ENCODE measurements around the gene TP53RK. TPM values are rescaled to one million over a fixed set of nuclear protein-coding genes. Genes with fewer than 3 reads are reported as not detected.
"Not testable (repeated sequence)": the region's sequence is repeated elsewhere in the genome, so short reads cannot be mapped to it uniquely, and the experiment has no call there.

TP53RK gene
- total RNA-seq, 4 donors from 2014 or later = 20.2 to 49.6 (median 36.1) TPM

DNA sequence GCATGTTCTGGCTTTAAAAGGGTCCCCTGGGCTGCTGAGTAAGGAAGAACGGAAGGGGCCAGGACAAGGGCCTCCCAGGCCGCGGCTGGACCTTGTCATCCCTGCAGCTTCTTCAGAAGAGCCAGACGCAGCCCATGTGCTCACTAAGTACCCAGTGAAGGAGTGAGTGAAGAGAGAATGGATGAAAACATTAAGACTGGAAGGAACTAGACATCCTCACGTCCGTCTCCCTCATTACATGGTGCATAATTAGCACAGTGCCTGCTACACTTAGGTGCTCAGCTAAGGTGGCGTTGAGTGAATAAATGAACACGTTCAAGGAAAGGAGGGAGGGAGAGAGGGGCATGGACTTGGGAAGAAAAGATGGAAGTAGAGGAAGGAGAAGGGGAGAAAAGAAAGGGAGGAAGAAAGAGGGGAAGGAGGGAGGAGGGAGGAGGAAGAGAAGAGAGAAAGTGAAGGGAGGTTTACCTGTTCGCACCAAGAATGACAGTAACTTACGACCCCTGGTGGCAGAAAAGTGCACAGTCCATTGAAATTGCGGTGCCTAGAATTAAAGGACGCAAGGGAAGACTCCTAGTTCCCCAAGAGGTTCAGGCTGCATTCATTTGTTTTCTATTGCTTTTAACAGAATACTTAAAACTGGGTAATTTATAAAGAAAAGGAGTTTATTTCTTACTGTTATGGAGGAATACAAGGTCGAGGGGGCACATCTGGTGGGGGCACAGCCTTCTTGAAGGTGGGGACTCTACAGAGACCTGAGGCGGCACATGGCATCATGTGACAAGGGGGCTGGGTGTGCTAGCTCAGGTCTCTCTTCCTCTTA lies 8.0 kb downstream of the TP53RK start:
- WGBS, 2 donors = 50 to 51% methylated on average over 14 of the region's 14 CpGs
- Histone ChIP-seq H3K4me3 (replicated peaks in 1 of 3) (no peak overlapping the region), H3K9me3 (no peaks in the 10 kb centered on the region), H3K4me1 (peaks cover 6 to 12% of the 10 kb centered on the region in 2 donors), H3K36me3 (peaks cover 0 to 7% of the 10 kb centered on the region in 2 donors), H3K27ac (no peak overlapping the region), H3K27me3 (no peaks in the 10 kb centered on the region)
- TF ChIP-seq, protein P1, sequence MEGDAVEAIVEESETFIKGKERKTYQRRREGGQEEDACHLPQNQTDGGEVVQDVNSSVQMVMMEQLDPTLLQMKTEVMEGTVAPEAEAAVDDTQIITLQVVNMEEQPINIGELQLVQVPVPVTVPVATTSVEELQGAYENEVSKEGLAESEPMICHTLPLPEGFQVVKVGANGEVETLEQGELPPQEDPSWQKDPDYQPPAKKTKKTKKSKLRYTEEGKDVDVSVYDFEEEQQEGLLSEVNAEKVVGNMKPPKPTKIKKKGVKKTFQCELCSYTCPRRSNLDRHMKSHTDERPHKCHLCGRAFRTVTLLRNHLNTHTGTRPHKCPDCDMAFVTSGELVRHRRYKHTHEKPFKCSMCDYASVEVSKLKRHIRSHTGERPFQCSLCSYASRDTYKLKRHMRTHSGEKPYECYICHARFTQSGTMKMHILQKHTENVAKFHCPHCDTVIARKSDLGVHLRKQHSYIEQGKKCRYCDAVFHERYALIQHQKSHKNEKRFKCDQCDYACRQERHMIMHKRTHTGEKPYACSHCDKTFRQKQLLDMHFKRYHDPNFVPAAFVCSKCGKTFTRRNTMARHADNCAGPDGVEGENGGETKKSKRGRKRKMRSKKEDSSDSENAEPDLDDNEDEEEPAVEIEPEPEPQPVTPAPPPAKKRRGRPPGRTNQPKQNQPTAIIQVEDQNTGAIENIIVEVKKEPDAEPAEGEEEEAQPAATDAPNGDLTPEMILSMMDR (IDR thresholded peaks at IDR 0.05) = peak; percentile 53 to 96 (median 75)
- TF ChIP-seq POLR2A (IDR thresholded peaks at IDR 0.05) = no peak
- DNase-seq = peak; percentile 65 to 74
- intact Hi-C loops (cut with DNase I) = loop anchor here (5.0 kb wide), 1 partner anchor 159 kb away; no protein-coding TSS in a partner anchor

DNA sequence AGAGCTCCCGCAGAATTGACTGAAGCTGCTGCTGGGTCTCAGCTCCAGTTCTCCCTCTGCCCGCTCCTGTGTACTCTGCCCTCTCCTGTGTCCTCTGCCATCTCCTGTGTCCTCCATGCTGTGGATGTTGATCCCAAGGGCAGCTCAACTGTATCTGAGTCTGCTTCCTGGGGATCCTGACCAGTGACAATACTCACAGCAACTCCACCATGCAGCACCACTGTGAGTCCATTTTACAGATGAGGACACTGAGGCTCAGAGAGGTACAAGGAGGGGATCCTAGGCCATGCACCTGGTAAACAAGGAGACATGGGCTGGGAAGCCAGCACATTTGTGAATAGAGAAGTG lies 8.6 kb downstream of the TP53RK start:
- Histone ChIP-seq H3K4me3 (replicated peaks in 1 of 3) (no peak overlapping the region), H3K36me3 (peaks cover 0 to 5% of the 10 kb centered on the region in 2 donors), H3K27ac (no peak overlapping the region), H3K9me3 (no peaks in the 10 kb centered on the region), H3K4me1 (peaks cover 6 to 12% of the 10 kb centered on the region in 2 donors), H3K27me3 (no peaks in the 10 kb centered on the region)
- TF ChIP-seq, protein P1 (IDR thresholded peaks at IDR 0.05) = no peak
- TF ChIP-seq POLR2A (IDR thresholded peaks at IDR 0.05) = no peak
- WGBS, 2 donors = 96 to 100% methylated on average over 2 of the region's 2 CpGs
- no peak for DNase-seq
- intact Hi-C loops (cut with DNase I) = loop anchor here (5.0 kb wide), 1 partner anchor 158 kb away; no protein-coding TSS in a partner anchor

DNA sequence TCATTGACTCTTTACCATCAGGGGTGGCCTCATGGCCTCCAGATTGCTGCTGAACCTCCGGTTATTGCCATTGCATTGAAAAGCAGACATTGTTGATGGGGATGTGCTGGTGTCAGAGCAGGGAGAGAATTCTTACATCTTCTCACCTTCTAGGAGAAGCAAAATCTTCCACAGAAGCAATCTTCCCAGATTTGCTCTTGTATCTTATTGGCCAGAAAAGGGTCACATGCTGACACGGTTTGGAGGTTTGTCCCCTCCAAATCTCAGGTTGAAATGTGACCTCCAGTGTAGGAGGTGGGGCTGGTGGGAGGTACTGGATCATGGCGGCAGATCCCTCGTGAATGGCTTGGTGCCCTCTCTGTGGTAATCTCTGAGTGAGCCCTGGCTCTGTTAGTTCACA lies 10.7 kb downstream of the TP53RK start:
- Histone ChIP-seq H3K4me1 (peaks cover 3 to 7% of the 10 kb centered on the region in 2 donors), H3K36me3 (no peaks in the 10 kb centered on the region), H3K27ac (no peak overlapping the region), H3K4me3 (replicated peaks in 1 of 3) (no peak overlapping the region), H3K27me3 (no peaks in the 10 kb centered on the region), H3K9me3 (no peaks in the 10 kb centered on the region)
- intact Hi-C loops (cut with DNase I) = no loop called here
- TF ChIP-seq, protein P1 (IDR thresholded peaks at IDR 0.05) = no peak
- no peak for TF ChIP-seq POLR2A (IDR thresholded peaks at IDR 0.05)
- WGBS, 2 donors = 77 to 88% methylated on average over 4 of the region's 4 CpGs
- DNase-seq = no peak

DNA sequence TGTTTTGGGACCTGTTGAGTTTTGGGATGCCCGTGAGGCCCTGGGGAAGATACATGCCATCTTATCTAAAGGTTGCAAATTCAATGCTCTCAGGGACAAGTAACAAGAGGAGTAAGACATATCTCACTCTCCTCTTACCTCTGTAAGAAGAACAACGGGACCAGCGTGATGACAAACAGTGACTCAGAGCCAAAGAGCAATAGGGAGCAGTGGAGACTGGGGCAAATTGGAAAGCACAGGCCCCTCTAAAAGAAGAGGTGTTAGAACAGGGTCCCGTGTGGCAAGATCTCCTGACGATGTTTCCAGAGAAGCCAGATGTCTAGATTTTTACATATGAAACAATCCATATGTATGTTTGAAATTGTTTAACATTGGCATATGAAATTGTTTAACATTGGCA lies 11.6 kb downstream of the TP53RK start:
- Histone ChIP-seq H3K27ac (no peak overlapping the region), H3K27me3 (no peaks in the 10 kb centered on the region), H3K4me3 (replicated peaks in 1 of 3) (no peak overlapping the region), H3K36me3 (no peaks in the 10 kb centered on the region), H3K4me1 (no peaks in the 10 kb centered on the region), H3K9me3 (no peaks in the 10 kb centered on the region)
- intact Hi-C loops (cut with DNase I) = no loop called here
- TF ChIP-seq, protein P1 (IDR thresholded peaks at IDR 0.05) = no peak
- no peak for TF ChIP-seq POLR2A (IDR thresholded peaks at IDR 0.05)
- 90 to 93% methylated on average over 5 of the region's 5 CpGs for WGBS, 2 donors
- DNase-seq = no peak

DNA sequence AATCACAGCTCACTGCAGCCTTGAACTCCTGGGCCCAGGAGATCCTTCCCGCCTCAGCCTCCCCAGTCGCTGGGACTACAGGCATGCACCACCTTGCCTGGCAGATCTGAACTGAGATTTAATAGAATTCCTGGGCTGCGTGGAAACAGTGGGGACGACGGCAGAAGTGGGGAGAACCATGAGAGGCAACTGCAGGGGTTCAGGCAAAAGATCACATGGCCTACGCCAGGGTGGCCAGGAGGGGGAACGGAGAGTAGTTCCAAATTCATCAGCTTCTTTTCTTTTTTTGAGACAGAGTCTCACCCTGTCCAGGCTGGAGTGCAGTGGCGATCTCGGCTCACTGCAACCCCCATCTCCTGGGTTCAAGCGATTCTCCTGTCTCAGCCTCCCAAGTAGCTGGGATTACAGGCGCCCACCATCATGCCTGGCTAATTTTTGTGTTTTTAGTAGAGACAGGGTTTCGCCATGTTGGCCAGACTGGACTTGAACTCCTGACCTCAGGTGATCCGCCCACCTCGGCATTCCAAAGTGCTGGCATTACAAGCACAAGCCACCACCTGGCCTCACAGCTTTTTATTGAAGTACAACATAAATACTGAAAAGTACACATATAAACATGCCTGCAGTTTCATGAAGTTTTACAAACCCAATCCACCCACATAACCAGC lies 12.5 kb downstream of the TP53RK start:
- H3K36me3 ChIP-seq; H3K9me3 ChIP-seq; H3K27me3 ChIP-seq; H3K4me3 ChIP-seq (replicated peaks in 1 of 3); DNase-seq; intact Hi-C loops (cut with DNase I); H3K27ac ChIP-seq; H3K4me1 ChIP-seq: not testable (repeated sequence)
- 88 to 89% methylated on average over 12 to 14 of the region's 14 CpGs for WGBS, 2 donors
